ENCODE results near the gene SPATA13. TPM values are rescaled to one million over a fixed set of nuclear protein-coding genes. Genes with fewer than 3 reads are reported as not detected.
"Not testable (repeated sequence)": the region's sequence is repeated elsewhere in the genome, so short reads cannot be mapped to it uniquely, and the experiment has no call there.

SPATA13 gene
- total RNA-seq, 4 donors from 2014 or later, result 9.0 to 46.0 (median 18.7) TPM

DNA sequence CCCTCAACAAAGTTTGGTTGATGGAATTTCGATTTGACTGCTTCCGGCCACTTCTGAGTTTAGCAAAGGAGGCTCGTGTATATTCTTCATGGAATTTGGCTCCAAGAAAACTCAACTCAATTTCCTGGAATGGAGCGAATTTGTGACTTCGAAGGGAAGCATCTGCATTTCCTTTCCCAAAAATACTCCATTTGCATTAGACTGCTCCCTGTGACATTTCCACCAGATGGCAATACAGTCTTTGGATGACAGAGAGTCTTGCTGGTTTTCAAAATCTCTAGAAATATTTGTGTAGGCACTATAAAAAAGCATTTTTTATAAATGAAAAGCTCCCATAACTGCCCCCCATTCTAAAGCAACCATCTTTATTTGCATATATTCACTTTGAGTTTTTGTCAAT lies 152.9 kb downstream of the SPATA13 start:
- ATAC-seq (ENCODE audit: low FRiP score) (no peak), DNase-seq (ENCODE audit: low spot score) (no peak)
- no peak for TF ChIP-seq CTCF (IDR thresholded peaks at IDR 0.05)

- DNase-seq (ENCODE audit: low spot score), result not testable (repeated sequence)
Observed at GRCh38 chr13:24317835-24318234, 157.3 kb downstream of the SPATA13 start.

GRCh38 chr13:24318878-24319277 lies 158.4 kb downstream of the SPATA13 start:
- not testable (repeated sequence) for DNase-seq (ENCODE audit: low spot score); ATAC-seq (ENCODE audit: low FRiP score)

More at GRCh38 chr13:24317835-24318234, 157.3 kb downstream of the SPATA13 start:
- ATAC-seq (ENCODE audit: low FRiP score), result not testable (repeated sequence)

- ATAC-seq (ENCODE audit: low FRiP score); DNase-seq (ENCODE audit: low spot score): not testable (repeated sequence)
Observed at GRCh38 chr13:24319641-24320040, 159.1 kb downstream of the SPATA13 start.

- DNase-seq (ENCODE audit: low spot score); ATAC-seq (ENCODE audit: low FRiP score): not testable (repeated sequence)
Observed at GRCh38 chr13:24321416-24321815, 160.9 kb downstream of the SPATA13 start.

GRCh38 chr13:24322470-24322869 lies 161.9 kb downstream of the SPATA13 start:
- DNase-seq (ENCODE audit: low spot score); ATAC-seq (ENCODE audit: low FRiP score): not testable (repeated sequence)

- DNase-seq (ENCODE audit: low spot score) (no peak), ATAC-seq (ENCODE audit: low FRiP score) (no peak)
- no peak for TF ChIP-seq CTCF (IDR thresholded peaks at IDR 0.05)
Observed at GRCh38 chr13:24323036-24323738, 162.7 kb downstream of the SPATA13 start.

- DNase-seq (ENCODE audit: low spot score) (no peak), ATAC-seq (ENCODE audit: low FRiP score) (no peak)
- no peak for TF ChIP-seq CTCF (IDR thresholded peaks at IDR 0.05)
Observed at GRCh38 chr13:24323739-24324075, 163.2 kb downstream of the SPATA13 start.

DNA sequence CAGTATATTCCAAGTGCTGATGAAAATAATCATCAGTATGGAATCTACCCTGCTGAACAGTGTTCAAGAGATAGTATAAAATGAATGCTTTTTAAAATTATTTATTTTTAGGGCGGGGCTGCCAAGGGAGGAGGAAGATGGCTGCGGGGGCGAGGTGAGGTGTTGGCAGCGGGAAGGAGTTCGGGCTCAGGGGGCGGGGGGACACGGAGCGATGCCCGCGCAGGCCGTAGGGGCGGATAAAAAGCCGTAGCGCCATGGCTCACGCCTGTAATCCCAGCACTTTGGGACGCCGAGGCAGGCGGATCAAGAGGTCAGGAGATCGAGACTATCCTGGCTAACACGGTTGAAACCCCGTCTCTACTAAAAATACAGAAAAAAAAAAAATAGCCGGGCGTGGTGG lies 167.1 kb downstream of the SPATA13 start:
- DNase-seq (ENCODE audit: low spot score), result not testable (repeated sequence)
- peak; percentile 23 for ATAC-seq (ENCODE audit: low FRiP score)

DNA sequence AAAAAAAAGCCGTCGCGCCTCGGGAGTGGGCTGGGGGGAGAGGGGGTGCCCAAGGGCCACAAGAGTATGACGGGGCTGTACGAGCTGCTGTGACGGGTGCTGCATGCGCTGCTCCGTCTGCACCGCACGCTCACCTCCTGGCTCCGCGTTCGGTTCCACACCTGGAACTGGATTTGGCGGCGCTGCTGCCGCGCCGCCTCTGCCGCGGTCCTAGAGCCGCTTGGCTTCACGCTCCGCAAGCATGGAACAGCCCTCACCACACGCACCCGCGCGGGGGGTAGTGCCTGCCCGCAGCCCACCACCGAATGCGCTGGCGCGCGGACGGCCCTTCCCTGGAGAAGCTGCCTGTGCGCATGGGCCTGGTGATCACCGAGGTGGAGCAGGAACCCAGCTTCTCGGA lies 167.6 kb downstream of the SPATA13 start:
- DNase-seq (ENCODE audit: low spot score) (no peak), ATAC-seq (ENCODE audit: low FRiP score) (no peak)
- TF ChIP-seq CTCF (IDR thresholded peaks at IDR 0.05), result no peak
